Measurements from ENCODE around the gene EXD3. TPM values are rescaled to one million over a fixed set of nuclear protein-coding genes. Genes with fewer than 3 reads are reported as not detected.

Gene EXD3
- polyA plus RNA-seq, 1 of the 3 experiments (the other 2 are of a cell fraction) = 11.5 TPM

DNA sequence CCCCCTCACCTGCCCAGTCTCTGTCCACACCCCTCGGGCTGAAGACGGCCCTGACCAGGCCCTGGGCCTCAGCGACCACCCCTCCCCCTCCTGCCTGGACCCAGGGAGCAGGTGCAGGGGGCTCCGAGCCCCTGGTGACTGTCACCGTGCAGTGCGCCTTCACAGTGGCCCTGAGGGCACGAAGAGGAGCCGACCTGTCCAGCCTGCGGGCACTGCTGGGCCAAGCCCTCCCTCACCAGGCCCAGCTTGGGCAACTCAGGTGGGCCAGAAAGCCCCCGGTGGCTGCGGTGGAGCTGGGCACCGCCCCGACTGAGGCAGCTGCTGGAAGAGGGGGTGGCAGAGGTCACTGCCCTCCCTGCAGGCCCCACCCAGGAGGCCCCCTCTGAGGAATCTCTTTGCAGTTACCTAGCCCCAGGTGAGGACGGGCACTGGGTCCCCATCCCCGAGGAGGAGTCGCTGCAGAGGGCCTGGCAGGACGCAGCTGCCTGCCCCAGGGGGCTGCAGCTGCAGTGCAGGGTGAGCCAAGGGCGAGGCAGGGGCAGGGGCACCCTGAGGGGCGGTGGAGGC lies 10.5 kb upstream of the EXD3 start:
- CTCF ChIA-PET = interaction anchor here (1.1 to 7.0 kb wide), 3 partner anchors 9 to 12 kb away, joined by 3 to 27 read pairs (median 25); partner anchors contain the start of genes EXD3 and NOXA1
- Histone ChIP-seq H3F3A (replicated peaks; ENCODE audit: insufficient read depth) (no peaks in the 10 kb centered on the region), H3K9me2 (no peaks in the 10 kb centered on the region), H3K27ac (ENCODE audit: low read depth in 2 of 2, low read length in 1 of 2) (no peak overlapping the region), H2AFZ (ENCODE audit: low read depth) (no peak overlapping the region), H3K9ac (no peak overlapping the region), H3K4me2 (no peak overlapping the region), H3K79me2 (ENCODE audit: insufficient read depth) (no peaks in the 10 kb centered on the region), H3K4me3 (ENCODE audit: low read depth in 2 of 2, low read length in 1 of 2) (no peak overlapping the region), H3K9me3 (no peaks in the 10 kb centered on the region), H3K36me3 (replicated peaks in 1 of 2; ENCODE audit: control insufficient read depth in 1 of 2, insufficient read depth in 2 of 2, low read length in 1 of 2) (no peaks in the 10 kb centered on the region), H3K27me3 (ENCODE audit: insufficient read depth) (no peaks in the 10 kb centered on the region), H3K4me1 (ENCODE audit: control insufficient read depth in 1 of 2, insufficient read depth in 2 of 2, low read depth in 1 of 2, low read length in 1 of 2) (peaks cover 4 to 8% of the 10 kb centered on the region in 2 experiments; a peak in 2 of 4 replicates), H4K20me1 (ENCODE audit: insufficient read depth) (no peaks in the 10 kb centered on the region)
- TF ChIP-seq GABPA (IDR thresholded peaks at IDR 0.05; ENCODE audit: low read depth) = no peak
- TF ChIP-seq MEF2A (IDR thresholded peaks at IDR 0.05; ENCODE audit: borderline replicate concordance, low read depth) = no peak
- TF ChIP-seq, protein P1, sequence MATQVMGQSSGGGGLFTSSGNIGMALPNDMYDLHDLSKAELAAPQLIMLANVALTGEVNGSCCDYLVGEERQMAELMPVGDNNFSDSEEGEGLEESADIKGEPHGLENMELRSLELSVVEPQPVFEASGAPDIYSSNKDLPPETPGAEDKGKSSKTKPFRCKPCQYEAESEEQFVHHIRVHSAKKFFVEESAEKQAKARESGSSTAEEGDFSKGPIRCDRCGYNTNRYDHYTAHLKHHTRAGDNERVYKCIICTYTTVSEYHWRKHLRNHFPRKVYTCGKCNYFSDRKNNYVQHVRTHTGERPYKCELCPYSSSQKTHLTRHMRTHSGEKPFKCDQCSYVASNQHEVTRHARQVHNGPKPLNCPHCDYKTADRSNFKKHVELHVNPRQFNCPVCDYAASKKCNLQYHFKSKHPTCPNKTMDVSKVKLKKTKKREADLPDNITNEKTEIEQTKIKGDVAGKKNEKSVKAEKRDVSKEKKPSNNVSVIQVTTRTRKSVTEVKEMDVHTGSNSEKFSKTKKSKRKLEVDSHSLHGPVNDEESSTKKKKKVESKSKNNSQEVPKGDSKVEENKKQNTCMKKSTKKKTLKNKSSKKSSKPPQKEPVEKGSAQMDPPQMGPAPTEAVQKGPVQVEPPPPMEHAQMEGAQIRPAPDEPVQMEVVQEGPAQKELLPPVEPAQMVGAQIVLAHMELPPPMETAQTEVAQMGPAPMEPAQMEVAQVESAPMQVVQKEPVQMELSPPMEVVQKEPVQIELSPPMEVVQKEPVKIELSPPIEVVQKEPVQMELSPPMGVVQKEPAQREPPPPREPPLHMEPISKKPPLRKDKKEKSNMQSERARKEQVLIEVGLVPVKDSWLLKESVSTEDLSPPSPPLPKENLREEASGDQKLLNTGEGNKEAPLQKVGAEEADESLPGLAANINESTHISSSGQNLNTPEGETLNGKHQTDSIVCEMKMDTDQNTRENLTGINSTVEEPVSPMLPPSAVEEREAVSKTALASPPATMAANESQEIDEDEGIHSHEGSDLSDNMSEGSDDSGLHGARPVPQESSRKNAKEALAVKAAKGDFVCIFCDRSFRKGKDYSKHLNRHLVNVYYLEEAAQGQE (IDR thresholded peaks at IDR 0.05; ENCODE audit: low read depth, low read length) = no peak
- TF ChIP-seq SMC3 (IDR thresholded peaks at IDR 0.05; ENCODE audit: low read depth, low read length) = no peak
- no peak for TF ChIP-seq TAF1 (IDR thresholded peaks at IDR 0.05; ENCODE audit: borderline replicate concordance, low read depth, low read length)
- no peak for TF ChIP-seq FOXM1 (IDR thresholded peaks at IDR 0.05; ENCODE audit: low read depth)
- TF ChIP-seq, protein P2, sequence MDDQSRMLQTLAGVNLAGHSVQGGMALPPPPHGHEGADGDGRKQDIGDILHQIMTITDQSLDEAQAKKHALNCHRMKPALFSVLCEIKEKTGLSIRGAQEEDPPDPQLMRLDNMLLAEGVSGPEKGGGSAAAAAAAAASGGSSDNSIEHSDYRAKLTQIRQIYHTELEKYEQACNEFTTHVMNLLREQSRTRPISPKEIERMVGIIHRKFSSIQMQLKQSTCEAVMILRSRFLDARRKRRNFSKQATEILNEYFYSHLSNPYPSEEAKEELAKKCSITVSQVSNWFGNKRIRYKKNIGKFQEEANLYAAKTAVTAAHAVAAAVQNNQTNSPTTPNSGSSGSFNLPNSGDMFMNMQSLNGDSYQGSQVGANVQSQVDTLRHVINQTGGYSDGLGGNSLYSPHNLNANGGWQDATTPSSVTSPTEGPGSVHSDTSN (IDR thresholded peaks at IDR 0.05) = no peak
- TF ChIP-seq, protein P3, sequence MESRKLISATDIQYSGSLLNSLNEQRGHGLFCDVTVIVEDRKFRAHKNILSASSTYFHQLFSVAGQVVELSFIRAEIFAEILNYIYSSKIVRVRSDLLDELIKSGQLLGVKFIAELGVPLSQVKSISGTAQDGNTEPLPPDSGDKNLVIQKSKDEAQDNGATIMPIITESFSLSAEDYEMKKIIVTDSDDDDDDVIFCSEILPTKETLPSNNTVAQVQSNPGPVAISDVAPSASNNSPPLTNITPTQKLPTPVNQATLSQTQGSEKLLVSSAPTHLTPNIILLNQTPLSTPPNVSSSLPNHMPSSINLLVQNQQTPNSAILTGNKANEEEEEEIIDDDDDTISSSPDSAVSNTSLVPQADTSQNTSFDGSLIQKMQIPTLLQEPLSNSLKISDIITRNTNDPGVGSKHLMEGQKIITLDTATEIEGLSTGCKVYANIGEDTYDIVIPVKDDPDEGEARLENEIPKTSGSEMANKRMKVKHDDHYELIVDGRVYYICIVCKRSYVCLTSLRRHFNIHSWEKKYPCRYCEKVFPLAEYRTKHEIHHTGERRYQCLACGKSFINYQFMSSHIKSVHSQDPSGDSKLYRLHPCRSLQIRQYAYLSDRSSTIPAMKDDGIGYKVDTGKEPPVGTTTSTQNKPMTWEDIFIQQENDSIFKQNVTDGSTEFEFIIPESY (IDR thresholded peaks at IDR 0.05; ENCODE audit: borderline replicate concordance, low read depth) = no peak
- no peak for TF ChIP-seq FOXJ3 (CRISPR knock-in tag; IDR thresholded peaks at IDR 0.05)
- TF ChIP-seq EZH2phosphoT487 (IDR thresholded peaks at IDR 0.05; ENCODE audit: borderline replicate concordance, low read depth) = no peak
- no peak for TF ChIP-seq YY1 (IDR thresholded peaks at IDR 0.05; ENCODE audit: low read depth)
- TF ChIP-seq NFIC (IDR thresholded peaks at IDR 0.05; ENCODE audit: borderline replicate concordance) = no peak
- TF ChIP-seq RFX5 (IDR thresholded peaks at IDR 0.05; ENCODE audit: low read length) = no peak
- TF ChIP-seq JUND (IDR thresholded peaks at IDR 0.05) = no peak
- TF ChIP-seq, protein P4, sequence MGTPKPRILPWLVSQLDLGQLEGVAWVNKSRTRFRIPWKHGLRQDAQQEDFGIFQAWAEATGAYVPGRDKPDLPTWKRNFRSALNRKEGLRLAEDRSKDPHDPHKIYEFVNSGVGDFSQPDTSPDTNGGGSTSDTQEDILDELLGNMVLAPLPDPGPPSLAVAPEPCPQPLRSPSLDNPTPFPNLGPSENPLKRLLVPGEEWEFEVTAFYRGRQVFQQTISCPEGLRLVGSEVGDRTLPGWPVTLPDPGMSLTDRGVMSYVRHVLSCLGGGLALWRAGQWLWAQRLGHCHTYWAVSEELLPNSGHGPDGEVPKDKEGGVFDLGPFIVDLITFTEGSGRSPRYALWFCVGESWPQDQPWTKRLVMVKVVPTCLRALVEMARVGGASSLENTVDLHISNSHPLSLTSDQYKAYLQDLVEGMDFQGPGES (IDR thresholded peaks at IDR 0.05; ENCODE audit: low read depth, low read length) = no peak
- no peak for TF ChIP-seq CHD2 (IDR thresholded peaks at IDR 0.05; ENCODE audit: low read length, partially characterized antibody)
- TF ChIP-seq RCOR1 (IDR thresholded peaks at IDR 0.05; ENCODE audit: low read length) = no peak
- DNase-seq = no peak
- WGBS (ENCODE audit: low lambda C conversion rate) = 87% methylated on average over 11 of the region's 19 CpGs
- POLR2A ChIA-PET = no interaction called here

All from SK-N-SH (cell line).